MM.1S (cell line): Measurements from ENCODE around the gene NYNRIN.

Source experiments
- DNase-seq: peaks from one replicate; pipeline ENCODE4 v3.0.0-alpha.2; 2015
- H2AFZ ChIP-seq: fragments of 300-600 bp; sonication (generic); 2 replicates; pipeline ENCODE4 v1.6.0; 2016; ENCODE audit warnings: antibody characterized with exemption, low read length
- H3F3A ChIP-seq: fragments of 300-600 bp; sonication (generic); 2 replicates; pipeline ENCODE4 v1.6.1; 2016; ENCODE audit warnings: mild to moderate bottlenecking, antibody characterized with exemption, low read length, moderate library complexity, mixed read lengths; ENCODE audit not compliant: insufficient read depth
- H3K27ac ChIP-seq: fragments of 300-600 bp; sonication (generic); 2 replicates; pipeline ENCODE4 v1.5.1; 2016; ENCODE audit warnings: mild to moderate bottlenecking, low read length
- H3K27me3 ChIP-seq: fragments of 300-600 bp; sonication (generic); replicated peaks from 2 replicates; pipeline ENCODE4 v1.6.0; 2016; ENCODE audit warnings: low read length; ENCODE audit not compliant: insufficient read depth
- H3K36me3 ChIP-seq: fragments of 300-600 bp; sonication (generic); replicated peaks from 2 replicates; pipeline ENCODE4 v1.6.1; 2016; ENCODE audit warnings: mild to moderate bottlenecking, low read length, mixed read lengths; ENCODE audit not compliant: insufficient read depth
- H3K4me1 ChIP-seq: fragments of 300-600 bp; sonication (generic); 2 replicates; pipeline ENCODE4 v1.6.1; 2016; ENCODE audit warnings: low read length, mixed read lengths
- H3K4me2 ChIP-seq: fragments of 300-600 bp; sonication (generic); 2 replicates; pipeline ENCODE4 v1.6.0; 2016; ENCODE audit warnings: low read depth, low read length
- H3K4me3 ChIP-seq: fragments of 300-600 bp; sonication (generic); 2 replicates; pipeline ENCODE4 v1.5.1; 2016; ENCODE audit warnings: low read length, mixed read lengths
- H3K79me2 ChIP-seq: fragments of 300-600 bp; sonication (generic); 2 replicates; pipeline ENCODE4 v1.6.1; 2016; ENCODE audit warnings: mixed run types, low read length, mixed read lengths
- H3K9ac ChIP-seq: fragments of 300-600 bp; sonication (generic); 2 replicates; pipeline ENCODE4 v1.6.1; 2016; ENCODE audit warnings: low read length, mixed read lengths
- H3K9me2 ChIP-seq: fragments of 300-600 bp; sonication (generic); replicated peaks from 2 replicates; pipeline ENCODE4 v1.6.1; 2016; ENCODE audit warnings: mild to moderate bottlenecking, low read length, mixed read lengths; ENCODE audit not compliant: insufficient read depth
- H3K9me3 ChIP-seq: fragments of 300-600 bp; sonication (generic); replicated peaks from 2 replicates; pipeline ENCODE4 v1.6.1; 2016; ENCODE audit warnings: mild to moderate bottlenecking, low read length, mixed read lengths; ENCODE audit not compliant: insufficient read depth
- H4K20me1 ChIP-seq: fragments of 300-600 bp; sonication (generic); 2 replicates; pipeline ENCODE4 v1.6.1; 2016; ENCODE audit warnings: mild to moderate bottlenecking, low read length, moderate library complexity, mixed read lengths; ENCODE audit not compliant: insufficient read depth
- EZH2 ChIP-seq: fragments of 300-600 bp; sonication (generic); optimal IDR thresholded peaks from 2 replicates; pipeline ENCODE3; 2017; ENCODE audit warnings: low read depth, mild to moderate bottlenecking, antibody characterized with exemption, low read length, mixed read lengths
- EZH2phosphoT487 ChIP-seq: fragments of 300-600 bp; sonication (generic); IDR thresholded peaks from 2 replicates; pipeline ENCODE4 v1.6.1; 2018; ENCODE audit warnings: antibody characterized with exemption, low read length
- TF ChIP-seq, protein P1 (sequence below): fragments of 300-600 bp; sonication (generic); IDR thresholded peaks from 2 replicates; pipeline ENCODE4 v1.5.1; 2016; ENCODE audit warnings: antibody characterized with exemption, low read length, mixed read lengths

Gene NYNRIN

DNA sequence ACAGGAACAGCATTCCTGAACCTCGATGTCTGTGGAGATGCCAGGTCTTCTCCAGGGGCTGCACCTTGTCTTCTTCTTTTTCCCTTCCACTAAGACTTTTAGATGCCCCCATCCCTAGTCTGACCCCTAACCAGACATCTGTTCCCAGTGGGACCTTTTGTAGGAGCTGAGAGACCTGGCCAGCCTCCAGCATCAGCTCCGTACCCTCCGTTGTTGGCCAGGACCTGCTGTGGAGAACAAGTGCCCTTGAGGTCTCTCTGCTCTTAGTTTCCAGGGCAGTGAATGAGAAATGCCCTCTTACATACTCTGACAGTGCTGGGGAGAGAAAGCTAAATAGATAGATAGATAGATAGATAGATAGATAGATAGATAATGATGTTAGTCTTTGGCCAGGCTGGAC is 60.5 kb downstream of the NYNRIN start:
- Histone ChIP-seq H3K9ac (no peak overlapping the region), H3K4me2 (no peak overlapping the region), H3K9me3 (no peaks in the 10 kb centered on the region), H3K27ac (no peak overlapping the region), H3K27me3 (no peaks in the 10 kb centered on the region), H3K9me2 (no peaks in the 10 kb centered on the region), H3K79me2 (no peaks in the 10 kb centered on the region), H2AFZ (no peak overlapping the region), H4K20me1 (no peaks in the 10 kb centered on the region), H3K4me3 (no peak overlapping the region), H3F3A (no peaks in the 10 kb centered on the region), H3K4me1 (peaks cover 11% of the 10 kb centered on the region), H3K36me3 (no peaks in the 10 kb centered on the region)
- TF ChIP-seq EZH2phosphoT487 (no peak), EZH2 (no peak)
- TF ChIP-seq, protein P1, sequence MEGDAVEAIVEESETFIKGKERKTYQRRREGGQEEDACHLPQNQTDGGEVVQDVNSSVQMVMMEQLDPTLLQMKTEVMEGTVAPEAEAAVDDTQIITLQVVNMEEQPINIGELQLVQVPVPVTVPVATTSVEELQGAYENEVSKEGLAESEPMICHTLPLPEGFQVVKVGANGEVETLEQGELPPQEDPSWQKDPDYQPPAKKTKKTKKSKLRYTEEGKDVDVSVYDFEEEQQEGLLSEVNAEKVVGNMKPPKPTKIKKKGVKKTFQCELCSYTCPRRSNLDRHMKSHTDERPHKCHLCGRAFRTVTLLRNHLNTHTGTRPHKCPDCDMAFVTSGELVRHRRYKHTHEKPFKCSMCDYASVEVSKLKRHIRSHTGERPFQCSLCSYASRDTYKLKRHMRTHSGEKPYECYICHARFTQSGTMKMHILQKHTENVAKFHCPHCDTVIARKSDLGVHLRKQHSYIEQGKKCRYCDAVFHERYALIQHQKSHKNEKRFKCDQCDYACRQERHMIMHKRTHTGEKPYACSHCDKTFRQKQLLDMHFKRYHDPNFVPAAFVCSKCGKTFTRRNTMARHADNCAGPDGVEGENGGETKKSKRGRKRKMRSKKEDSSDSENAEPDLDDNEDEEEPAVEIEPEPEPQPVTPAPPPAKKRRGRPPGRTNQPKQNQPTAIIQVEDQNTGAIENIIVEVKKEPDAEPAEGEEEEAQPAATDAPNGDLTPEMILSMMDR = no peak
- no peak for DNase-seq

DNA sequence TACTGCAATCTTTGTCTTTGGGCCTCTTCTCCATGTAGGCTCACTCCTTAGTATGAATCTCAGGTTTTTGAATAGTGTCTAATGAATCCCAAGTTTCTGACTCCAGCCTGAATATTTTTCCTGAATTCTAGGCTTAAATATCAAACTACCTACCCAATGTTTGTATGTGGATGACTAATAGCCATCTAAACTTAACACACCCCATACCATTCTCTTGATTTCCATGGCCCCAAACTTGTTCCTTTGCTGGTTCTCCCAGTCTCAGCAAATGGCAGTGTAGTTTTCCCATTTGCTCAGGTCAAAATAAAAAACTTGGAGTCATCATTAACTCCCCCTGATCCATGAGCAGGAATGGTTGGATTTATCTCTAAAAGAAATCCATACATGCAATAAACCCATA is 62.5 kb downstream of the NYNRIN start:
- Histone ChIP-seq H3K4me2 (no peak overlapping the region), H2AFZ (no peak overlapping the region), H3K4me1 (peaks cover 11% of the 10 kb centered on the region), H3K4me3 (no peak overlapping the region), H4K20me1 (no peaks in the 10 kb centered on the region), H3K27me3 (no peaks in the 10 kb centered on the region), H3K27ac (no peak overlapping the region), H3K79me2 (no peaks in the 10 kb centered on the region), H3K9me3 (no peaks in the 10 kb centered on the region), H3K36me3 (no peaks in the 10 kb centered on the region), H3K9me2 (no peaks in the 10 kb centered on the region), H3F3A (no peaks in the 10 kb centered on the region), H3K9ac (no peak overlapping the region)
- no peak for DNase-seq
- TF ChIP-seq EZH2 = no peak
- TF ChIP-seq, protein P1 = no peak
- no peak for TF ChIP-seq EZH2phosphoT487

GRCh38 chr14:24463017-24463883 is 64.4 kb downstream of the NYNRIN start:
- Histone ChIP-seq H3K27ac (no peak overlapping the region), H2AFZ (no peak overlapping the region), H3K79me2 (no peaks in the 10 kb centered on the region), H3K9me3 (no peaks in the 10 kb centered on the region), H3K36me3 (no peaks in the 10 kb centered on the region), H3K9me2 (no peaks in the 10 kb centered on the region), H4K20me1 (no peaks in the 10 kb centered on the region), H3K9ac (no peak overlapping the region), H3K4me1 (peaks cover 11% of the 10 kb centered on the region), H3K4me3 (no peak overlapping the region), H3K27me3 (no peaks in the 10 kb centered on the region), H3K4me2 (peak overlapping the region; percentile 13; the same call in 1 of the 2 replicates), H3F3A (no peaks in the 10 kb centered on the region)
- DNase-seq = peak; percentile 25
- TF ChIP-seq, protein P1 = no peak
- TF ChIP-seq EZH2 (no peak), EZH2phosphoT487 (no peak)
